Right atrium auricular region (tissue), 2 donors: ENCODE results near the gene CCR6. TPM values are rescaled to one million over a fixed set of nuclear protein-coding genes. Genes with fewer than 3 reads are reported as not detected.

Source experiments
- DNase-seq: peaks from one replicate; pipeline ENCODE4 v3.0.0-alpha.2; 2019; ENCODE audit warnings: low spot score
- H3K27ac ChIP-seq, 2 donors: fragments of 200-600 bp; sonication (generic); 1 replicate in 1 of 2; 2 replicates in 1 of 2; pipeline ENCODE4 v1.5.1; 2016 to 2019
- H3K27me3 ChIP-seq, 2 donors: fragments of 200-600 bp; sonication (generic); one replicate each; pipeline versions ENCODE4 v1.5.1 to v1.6.0; 2017 to 2019
- H3K36me3 ChIP-seq: fragments of 200-600 bp; sonication (generic); one replicate; pipeline ENCODE4 v1.5.1; 2016
- H3K4me1 ChIP-seq, 2 donors: fragments of 200-600 bp; sonication (generic); one replicate each; pipeline versions ENCODE4 v1.5.1 to v1.6.0; 2017 to 2019
- H3K4me3 ChIP-seq, 2 donors: fragments of 200-600 bp; sonication (generic); 1 replicate in 1 of 2; 2 replicates in 1 of 2; pipeline ENCODE4 v1.5.1; 2017 to 2019; ENCODE audit warnings: mild to moderate bottlenecking in 1 of 2, moderate library complexity in 1 of 2
- H3K9me3 ChIP-seq, 2 donors: fragments of 200-600 bp; sonication (generic); one replicate each; pipeline ENCODE4 v1.5.1; 2019
- CTCF ChIP-seq, 2 donors: fragments of 200-600 bp; sonication (generic); IDR thresholded peaks; one replicate each; pipeline ENCODE4 v1.5.1; 2019; ENCODE audit warnings: antibody characterized with exemption in 2 of 2
- total RNA-seq, 2 donors: library from RNA; depleted of rRNA; stranded (reverse); fragments of >200 nt; gene quantifications; one replicate each; pipeline ENCODE4 v1.1.0, GENCODE V29; 2016

CCR6 gene
- total RNA-seq, 2 donors from 2014 or later: 0.37 TPM; not detected in 1

- Histone ChIP-seq H3K9me3 (no peaks in the 10 kb centered on the region), H3K27me3 (no peaks in the 10 kb centered on the region), H3K36me3 (no peaks in the 10 kb centered on the region), H3K4me1 (peaks cover 0 to 15% of the 10 kb centered on the region in 2 donors), H3K4me3 (no peak overlapping the region), H3K27ac (no peak overlapping the region)
- no peak for DNase-seq
- no peak for TF ChIP-seq CTCF (IDR thresholded peaks at IDR 0.05)
Measured at GRCh38 chr6:167095888-167096287, 27.0 kb upstream of the CCR6 start.

GRCh38 chr6:167096991-167097390 lies 25.9 kb upstream of the CCR6 start:
- Histone ChIP-seq H3K36me3 (no peaks in the 10 kb centered on the region), H3K4me1 (peaks cover 0 to 15% of the 10 kb centered on the region in 2 donors), H3K27ac (no peak overlapping the region), H3K9me3 (no peaks in the 10 kb centered on the region), H3K27me3 (no peaks in the 10 kb centered on the region), H3K4me3 (no peak overlapping the region)
- no peak for TF ChIP-seq CTCF (IDR thresholded peaks at IDR 0.05)
- no peak for DNase-seq

DNA sequence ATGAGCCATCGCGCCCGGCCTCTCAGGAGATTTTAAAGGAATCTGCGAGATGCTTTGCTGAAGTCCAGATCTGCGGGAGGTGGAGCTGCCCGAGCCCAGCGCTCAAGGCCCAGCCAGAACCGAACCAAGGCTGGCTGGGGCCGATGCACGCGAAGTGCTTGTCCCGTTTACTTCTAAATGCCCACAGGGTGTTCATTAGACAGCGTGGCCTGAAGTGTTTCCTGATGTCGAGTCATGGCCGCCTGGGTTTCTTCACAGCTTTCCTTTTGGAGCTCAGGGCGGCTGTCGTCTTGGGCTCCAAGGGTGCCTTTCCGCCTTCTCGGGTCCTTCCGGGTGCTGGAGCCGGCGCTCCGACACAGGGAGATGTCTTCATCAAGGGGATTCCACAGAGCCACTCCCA lies 25.1 kb upstream of the CCR6 start:
- H3K36me3 ChIP-seq: no peaks in the 10 kb centered on the region
- DNase-seq: no peak
- TF ChIP-seq CTCF (IDR thresholded peaks at IDR 0.05): no peak

DNA sequence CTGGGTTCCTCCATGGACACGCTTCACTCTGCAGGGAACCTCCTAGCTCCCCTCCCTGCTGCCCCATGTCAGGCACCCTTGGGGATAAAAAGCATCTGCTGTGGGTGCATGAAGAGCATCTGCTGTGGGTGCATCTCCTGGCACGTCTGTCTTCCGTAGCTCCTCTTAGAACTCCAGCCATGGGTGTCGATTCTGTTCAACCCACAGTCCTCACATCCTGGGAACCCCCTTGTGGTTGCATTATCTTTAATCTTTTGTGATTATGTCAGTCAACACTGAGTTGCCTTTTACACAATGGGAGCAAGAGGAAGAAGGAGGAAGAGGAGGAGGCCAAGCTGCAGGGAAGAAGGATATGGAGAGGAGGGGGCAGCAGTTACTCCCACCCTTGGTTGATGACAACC lies 24.1 kb upstream of the CCR6 start:
- Histone ChIP-seq H3K27me3 (no peaks in the 10 kb centered on the region), H3K36me3 (no peaks in the 10 kb centered on the region), H3K27ac (no peak overlapping the region), H3K9me3 (no peaks in the 10 kb centered on the region), H3K4me3 (no peak overlapping the region), H3K4me1 (peaks cover 0 to 13% of the 10 kb centered on the region in 2 donors)
- DNase-seq: no peak
- TF ChIP-seq CTCF (IDR thresholded peaks at IDR 0.05): no peak

More for the DNA sequence above, 25.1 kb upstream of the CCR6 start:
- H3K4me3 ChIP-seq: no peak overlapping the region
- no peaks in the 10 kb centered on the region for H3K27me3 ChIP-seq
- no peak overlapping the region for H3K27ac ChIP-seq
- H3K4me1 ChIP-seq: peaks cover 0 to 15% of the 10 kb centered on the region in 2 donors
- H3K9me3 ChIP-seq: no peaks in the 10 kb centered on the region

DNA sequence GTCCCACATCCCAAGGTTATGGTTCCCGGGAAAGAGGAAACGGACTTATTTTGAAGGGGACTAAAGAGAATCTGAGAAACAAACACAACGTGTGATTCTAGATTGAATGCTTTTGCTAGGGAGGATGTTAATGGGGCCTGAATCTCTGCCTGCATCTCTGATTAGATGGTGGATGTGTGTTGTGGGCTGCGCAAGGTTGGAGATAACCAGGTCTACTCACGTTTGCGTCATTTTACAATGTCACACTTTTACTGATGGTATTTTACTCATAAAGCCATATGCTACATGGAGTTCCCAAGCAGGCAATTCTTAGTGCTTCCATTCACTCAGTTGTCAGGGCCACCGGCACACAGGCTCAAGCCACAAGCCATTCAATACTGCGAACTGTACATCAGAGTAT lies 23.2 kb upstream of the CCR6 start:
- H3K4me3 ChIP-seq: no peak overlapping the region
- no peak overlapping the region for H3K27ac ChIP-seq
- H3K9me3 ChIP-seq: no peaks in the 10 kb centered on the region
- H3K27me3 ChIP-seq: no peaks in the 10 kb centered on the region
- no peak for DNase-seq
- no peak for TF ChIP-seq CTCF (IDR thresholded peaks at IDR 0.05)
- no peaks in the 10 kb centered on the region for H3K36me3 ChIP-seq
- H3K4me1 ChIP-seq: peaks cover 0 to 4% of the 10 kb centered on the region in 2 donors

DNA sequence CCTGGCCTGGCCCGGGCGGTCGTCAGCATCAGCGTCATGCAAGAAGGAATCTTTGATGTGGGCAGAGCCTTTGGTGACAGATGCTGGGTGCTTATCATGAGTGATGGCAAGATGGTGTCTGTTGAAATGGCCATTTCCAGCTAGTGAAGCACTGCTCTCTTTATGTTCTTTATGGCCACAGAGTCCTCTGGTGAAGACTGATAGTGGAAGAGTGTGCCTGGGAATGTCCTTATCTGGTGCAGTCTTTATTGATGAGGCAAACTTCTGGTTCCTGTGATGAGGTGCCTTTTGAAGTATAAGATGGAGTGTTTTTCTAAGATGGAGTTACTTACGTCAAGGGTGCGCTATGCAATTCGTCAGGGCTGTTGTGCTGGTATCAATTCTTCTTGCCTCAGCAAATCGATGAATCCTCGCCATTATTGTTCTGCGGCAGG lies 22.6 kb upstream of the CCR6 start:
- TF ChIP-seq CTCF (IDR thresholded peaks at IDR 0.05): no peak
- H3K27ac ChIP-seq: no peak overlapping the region
- H3K4me3 ChIP-seq: no peak overlapping the region
- no peaks in the 10 kb centered on the region for H3K9me3 ChIP-seq
- no peak for DNase-seq
- H3K4me1 ChIP-seq: no peaks in the 10 kb centered on the region
- no peaks in the 10 kb centered on the region for H3K27me3 ChIP-seq
- no peaks in the 10 kb centered on the region for H3K36me3 ChIP-seq
